OCI-LY1 (cell line): ENCODE data around the gene ATAD5.

ENCODE experiments used
- CTCF ChIP-seq: fragments of 200-600 bp; sonication (generic), shearing (Covaris generic); IDR thresholded peaks from 2 replicates; pipeline ENCODE4 v1.5.1; 2017; ENCODE audit warnings: mild to moderate bottlenecking, antibody characterized with exemption, low read length, moderate library complexity, mixed read lengths
- EZH2 ChIP-seq: fragments of 200-600 bp; sonication (generic), shearing (Covaris generic); IDR thresholded peaks from 2 replicates; pipeline ENCODE4 v1.8.0; 2017; ENCODE audit warnings: borderline replicate concordance, mixed run types, mild to moderate bottlenecking, antibody characterized with exemption, low read length, moderate library complexity, mixed read lengths

GRCh38 chr17:30924341-30924740 is 92.6 kb downstream of the ATAD5 start:
- TF ChIP-seq CTCF (no peak), EZH2 (no peak)
